CD14-positive monocyte (primary cell): ENCODE measurements around the gene PDE4B. TPM values are rescaled to one million over a fixed set of nuclear protein-coding genes. Genes with fewer than 3 reads are reported as not detected.

Source experiments
- DNase-seq, 3 donors: peaks; one replicate each; pipeline ENCODE4 v3.0.0-alpha.2; 2011 to 2022
- H2AFZ ChIP-seq: 2 replicates; pipeline ENCODE4 v1.6.0; 2012; ENCODE audit warnings: mild to moderate bottlenecking, low read depth, low read length, inconsistent platforms; ENCODE audit not compliant: insufficient read depth, poor library complexity, severe bottlenecking
- H3K27ac ChIP-seq, 2 donors: 1 replicate in 1 of 2; 2 replicates in 1 of 2; pipeline ENCODE4 v1.5.1; 2012 to 2013; ENCODE audit warnings: low read length in 2 of 2, control low read depth in 1 of 2, inconsistent platforms in 1 of 2, low read depth in 1 of 2, mild to moderate bottlenecking in 1 of 2
- H3K27me3 ChIP-seq, 2 donors: one replicate each; pipeline versions ENCODE4 v1.6.0 to v1.6.1; 2011 to 2013; ENCODE audit warnings: low read length in 2 of 2; ENCODE audit not compliant: control insufficient read depth in 2 of 2, insufficient read depth in 2 of 2
- H3K36me3 ChIP-seq, 2 donors: replicated peaks in 1 of 2; 1 replicate in 1 of 2; 2 replicates in 1 of 2; pipeline versions ENCODE4 v1.5.1 to v1.6.1; 2012 to 2013; ENCODE audit warnings: low read length in 2 of 2, control low read depth in 1 of 2, inconsistent platforms in 1 of 2, mild to moderate bottlenecking in 1 of 2; ENCODE audit not compliant: insufficient read depth in 2 of 2, control insufficient read depth in 1 of 2
- H3K4me1 ChIP-seq, 2 donors: 1 replicate in 1 of 2; 2 replicates in 1 of 2; pipeline versions ENCODE4 v1.5.1 to v1.6.1; 2012 to 2013; ENCODE audit warnings: low read length in 2 of 2, control low read depth in 1 of 2, inconsistent platforms in 1 of 2, mild to moderate bottlenecking in 1 of 2, moderate library complexity in 1 of 2; ENCODE audit not compliant: insufficient read depth in 2 of 2, control insufficient read depth in 1 of 2
- H3K4me2 ChIP-seq: replicated peaks from 2 replicates; pipeline ENCODE3; 2012; ENCODE audit warnings: low read length, moderate library complexity, mild to moderate bottlenecking; ENCODE audit not compliant: poor library complexity, severe bottlenecking; ENCODE audit errors: extremely low read depth
- H3K4me3 ChIP-seq, 3 experiments: fragments of 200-600 bp in 1 of 3; sonication (generic) in 1 of 3; replicated peaks in 1 of 3; 1 replicate in 2 of 3; 2 replicates in 1 of 3; pipeline ENCODE4 v1.5.1; 2011 to 2013; ENCODE audit warnings: low read length in 3 of 3, mild to moderate bottlenecking in 3 of 3, control low read depth in 2 of 3, low read depth in 2 of 3, inconsistent platforms in 1 of 3, moderate library complexity in 1 of 3
- H3K79me2 ChIP-seq: 2 replicates; pipeline ENCODE4 v1.6.0; 2012; ENCODE audit warnings: mild to moderate bottlenecking, control low read depth, inconsistent platforms, low read length, moderate library complexity; ENCODE audit not compliant: insufficient read depth
- H3K9ac ChIP-seq: 2 replicates; pipeline ENCODE4 v1.6.0; 2017; ENCODE audit warnings: low read length, mild to moderate bottlenecking; ENCODE audit not compliant: insufficient read depth, poor library complexity, severe bottlenecking
- H3K9me3 ChIP-seq, 2 donors: replicated peaks in 1 of 2; 1 replicate in 1 of 2; 2 replicates in 1 of 2; pipeline versions ENCODE4 v1.5.1 to v1.6.1; 2012 to 2013; ENCODE audit warnings: low read length in 2 of 2, control low read depth in 1 of 2; ENCODE audit not compliant: control insufficient read depth in 1 of 2, insufficient read depth in 1 of 2
- H4K20me1 ChIP-seq: 2 replicates; pipeline ENCODE4 v1.6.0; 2012; ENCODE audit warnings: mild to moderate bottlenecking, low read length, control low read depth, moderate library complexity; ENCODE audit not compliant: insufficient read depth
- H3K27ac Mint-ChIP-seq, 7 donors: one replicate each; pipeline ENCODE4 v1.8.0; 2020; ENCODE audit warnings: mild to moderate bottlenecking in 7 of 7, mixed read lengths in 7 of 7, moderate library complexity in 6 of 7, inconsistent platforms in 2 of 7
- H3K27me3 Mint-ChIP-seq, 3 donors: one replicate each; pipeline ENCODE4 v1.8.0; 2021 to 2022; ENCODE audit warnings: low read depth in 3 of 3, mild to moderate bottlenecking in 3 of 3, mixed read lengths in 3 of 3, moderate library complexity in 3 of 3, inconsistent platforms in 1 of 3
- H3K36me3 Mint-ChIP-seq, 2 donors: one replicate each; pipeline ENCODE4 v1.8.0; 2020; ENCODE audit warnings: mixed read lengths in 2 of 2, inconsistent platforms in 1 of 2, mild to moderate bottlenecking in 1 of 2
- H3K4me1 Mint-ChIP-seq: one replicate; pipeline ENCODE4 v1.8.0; 2020; ENCODE audit warnings: mild to moderate bottlenecking, mixed read lengths
- H3K4me3 Mint-ChIP-seq, 2 donors: one replicate each; pipeline ENCODE4 v1.8.0; 2020; ENCODE audit warnings: mild to moderate bottlenecking in 2 of 2, mixed read lengths in 2 of 2, moderate library complexity in 1 of 2
- H3K9me3 Mint-ChIP-seq, 7 donors: one replicate each; pipeline ENCODE4 v1.8.0; 2020 to 2022; ENCODE audit warnings: mixed read lengths in 7 of 7, mild to moderate bottlenecking in 6 of 7, moderate library complexity in 6 of 7, inconsistent platforms in 2 of 7
- WGBS: methylation state at CpG from one replicate; pipeline ENCODE4 v1.1.5; 2013; ENCODE audit warnings: missing lambda C conversion rate; ENCODE audit not compliant: insufficient coverage; 5-methylcytosine and 5-hydroxymethylcytosine counted together
- intact Hi-C, 2 donors: fragments of 100-400 bp; cut with micrococcal nuclease; formaldehyde crosslinking; loops; one replicate each; pipeline versions ENCODE4 v1.15.0 to v1.15.1; 2023
- polyA plus RNA-seq, 3 donors: library from polyadenylated mRNA; depleted of rRNA in 1 of 3; unstranded in 2 of 3; stranded (reverse) in 1 of 3; fragments of 300-500 nt in 2 of 3; fragments of >200 nt in 1 of 3; fragmentation: Illumina TruSeq in 2 of 3; gene quantifications; 1 replicate in 2 of 3; 2 replicates in 1 of 3; pipeline ENCODE4 v1.2.3, GENCODE V29; 2012 to 2021
- TF ChIP-seq, protein P1 (sequence below): fragments of 200-600 bp; IDR thresholded peaks from one replicate; pipeline ENCODE4 v1.8.0; 2022; ENCODE audit warnings: antibody characterized with exemption, mild to moderate bottlenecking

Gene PDE4B
- polyA plus RNA-seq, 3 donors, result 17.2 to 52.8 (median 25.2) TPM

DNA sequence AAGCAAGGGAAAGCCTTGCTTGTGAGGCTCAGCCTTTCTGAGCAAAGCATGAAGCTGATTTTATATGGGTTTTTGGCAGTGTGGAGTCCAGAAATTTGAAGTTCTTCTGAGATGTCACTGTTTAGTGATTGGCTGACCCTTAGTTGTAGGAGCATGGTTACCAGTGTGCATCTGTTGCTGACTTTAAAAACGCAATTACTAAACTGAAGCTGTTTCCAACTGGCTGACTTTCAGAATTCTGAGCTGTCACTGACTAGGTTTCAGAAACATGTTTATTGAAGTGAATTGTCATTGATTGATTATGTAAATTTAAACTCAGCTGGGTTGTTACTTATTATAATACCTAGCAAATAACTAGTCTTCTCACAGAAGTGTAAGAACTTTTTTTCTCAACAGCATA, 89.4 kb downstream of the PDE4B start:
- intact Hi-C loops, result no loop called here
- TF ChIP-seq, protein P1, sequence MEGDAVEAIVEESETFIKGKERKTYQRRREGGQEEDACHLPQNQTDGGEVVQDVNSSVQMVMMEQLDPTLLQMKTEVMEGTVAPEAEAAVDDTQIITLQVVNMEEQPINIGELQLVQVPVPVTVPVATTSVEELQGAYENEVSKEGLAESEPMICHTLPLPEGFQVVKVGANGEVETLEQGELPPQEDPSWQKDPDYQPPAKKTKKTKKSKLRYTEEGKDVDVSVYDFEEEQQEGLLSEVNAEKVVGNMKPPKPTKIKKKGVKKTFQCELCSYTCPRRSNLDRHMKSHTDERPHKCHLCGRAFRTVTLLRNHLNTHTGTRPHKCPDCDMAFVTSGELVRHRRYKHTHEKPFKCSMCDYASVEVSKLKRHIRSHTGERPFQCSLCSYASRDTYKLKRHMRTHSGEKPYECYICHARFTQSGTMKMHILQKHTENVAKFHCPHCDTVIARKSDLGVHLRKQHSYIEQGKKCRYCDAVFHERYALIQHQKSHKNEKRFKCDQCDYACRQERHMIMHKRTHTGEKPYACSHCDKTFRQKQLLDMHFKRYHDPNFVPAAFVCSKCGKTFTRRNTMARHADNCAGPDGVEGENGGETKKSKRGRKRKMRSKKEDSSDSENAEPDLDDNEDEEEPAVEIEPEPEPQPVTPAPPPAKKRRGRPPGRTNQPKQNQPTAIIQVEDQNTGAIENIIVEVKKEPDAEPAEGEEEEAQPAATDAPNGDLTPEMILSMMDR, result no peak
- no peaks in the 10 kb centered on the region for H3K36me3 Mint-ChIP-seq
- Histone ChIP-seq H3K36me3 (no peaks in the 10 kb centered on the region), H3K9ac (no peak overlapping the region), H3K4me1 (no peaks in the 10 kb centered on the region), H3K27ac (no peak overlapping the region), H3K9me3 (peaks cover 0 to 2% of the 10 kb centered on the region in 2 donors), H2AFZ (no peak overlapping the region), H3K27me3 (no peaks in the 10 kb centered on the region), H3K4me3 (no peak overlapping the region), H3K4me2 (no peak overlapping the region), H3K79me2 (no peaks in the 10 kb centered on the region), H4K20me1 (no peaks in the 10 kb centered on the region)
- no peaks in the 10 kb centered on the region for H3K27me3 Mint-ChIP-seq
- H3K4me3 Mint-ChIP-seq, result no peak overlapping the region
- DNase-seq, result no peak
- no peaks in the 10 kb centered on the region for H3K4me1 Mint-ChIP-seq
- WGBS, result no CpG with 5 or more reads among the region's 1 CpG
- no peak overlapping the region for H3K27ac Mint-ChIP-seq
- H3K9me3 Mint-ChIP-seq, result peaks cover 0 to 10% (median 2%) of the 10 kb centered on the region in 7 donors

GRCh38 chr1:65889441-65889840, 96.7 kb downstream of the PDE4B start:
- Histone ChIP-seq H3K27ac (no peak overlapping the region), H3K9ac (no peak overlapping the region), H4K20me1 (no peaks in the 10 kb centered on the region), H3K27me3 (no peaks in the 10 kb centered on the region), H3K36me3 (no peaks in the 10 kb centered on the region), H2AFZ (no peak overlapping the region), H3K9me3 (no peaks in the 10 kb centered on the region), H3K4me3 (no peak overlapping the region), H3K4me2 (no peak overlapping the region), H3K79me2 (no peaks in the 10 kb centered on the region), H3K4me1 (no peaks in the 10 kb centered on the region)
- no peaks in the 10 kb centered on the region for H3K27me3 Mint-ChIP-seq
- intact Hi-C loops, result no loop called here
- H3K4me1 Mint-ChIP-seq, result no peaks in the 10 kb centered on the region
- H3K36me3 Mint-ChIP-seq, result no peaks in the 10 kb centered on the region
- H3K27ac Mint-ChIP-seq, result no peak overlapping the region
- no peak overlapping the region for H3K4me3 Mint-ChIP-seq
- H3K9me3 Mint-ChIP-seq, result peaks cover 0 to 8% (median 2%) of the 10 kb centered on the region in 7 donors
- no peak for DNase-seq
- TF ChIP-seq, protein P1, result no peak
